Transverse colon (tissue), 3 donors: Measurements from ENCODE around the gene CDK13.

Source experiments
- EP300 ChIP-seq: sonication (generic); formaldehyde crosslinking; IDR thresholded peaks from one replicate; pipeline ENCODE4 v1.6.1; 2017; ENCODE audit warnings: antibody characterized with exemption, low read depth
- POLR2A ChIP-seq: fragments of 450-650 bp; IDR thresholded peaks from one replicate; pipeline ENCODE4 v1.6.1; 2016; ENCODE audit warnings: antibody characterized with exemption, mild to moderate bottlenecking, moderate library complexity
- POLR2AphosphoS5 ChIP-seq, 3 donors: sonication (generic); formaldehyde crosslinking; IDR thresholded peaks; one replicate each; pipeline ENCODE4 v1.6.1; 2016; ENCODE audit warnings: antibody characterized with exemption in 3 of 3

GRCh38 chr7:40115936-40116335, 165.9 kb downstream of the CDK13 start:
- no peak for TF ChIP-seq POLR2A
- no peak for TF ChIP-seq POLR2AphosphoS5 (IDR thresholded peaks at IDR 0.05)
- no peak for TF ChIP-seq EP300
